Endodermal cell (in vitro differentiated cells): ENCODE data around the gene SORCS1. TPM values are rescaled to one million over a fixed set of nuclear protein-coding genes. Genes with fewer than 3 reads are reported as not detected.
A peak's percentile ranks its signal among the peaks of the same experiment; 100 is the strongest.

Experiments used
- DNase-seq: peaks from one replicate; pipeline ENCODE4 v3.0.0-alpha.2; 2017
- H3K27ac ChIP-seq: 2 replicates; pipeline ENCODE4 v1.5.1; 2013; ENCODE audit warnings: mild to moderate bottlenecking, low read depth, low read length, moderate library complexity
- H3K27me3 ChIP-seq: 2 replicates; pipeline ENCODE4 v1.6.1; 2013; ENCODE audit warnings: mild to moderate bottlenecking, low read length, moderate library complexity; ENCODE audit not compliant: insufficient read depth, control insufficient read depth, poor library complexity, severe bottlenecking
- H3K36me3 ChIP-seq: 2 replicates; pipeline ENCODE4 v1.7.0; 2013; ENCODE audit warnings: mild to moderate bottlenecking, low read length, moderate library complexity; ENCODE audit not compliant: control insufficient read depth, insufficient read depth
- H3K4me1 ChIP-seq: one replicate; pipeline ENCODE4 v1.7.0; 2013; ENCODE audit warnings: low read length; ENCODE audit not compliant: control insufficient read depth, insufficient read depth
- H3K4me3 ChIP-seq: 2 replicates; pipeline ENCODE4 v1.5.1; 2013; ENCODE audit warnings: mild to moderate bottlenecking, low read length, moderate library complexity
- H3K9ac ChIP-seq: 2 replicates; pipeline ENCODE4 v1.6.1; 2013; ENCODE audit warnings: mild to moderate bottlenecking, low read length, moderate library complexity; ENCODE audit not compliant: poor library complexity, severe bottlenecking; ENCODE audit errors: extremely low read depth
- H3K9me3 ChIP-seq: 2 replicates; pipeline ENCODE4 v1.6.1; 2013; ENCODE audit warnings: mild to moderate bottlenecking, low read length, moderate library complexity; ENCODE audit not compliant: control insufficient read depth
- H3K27ac Mint-ChIP-seq: 2 replicates; pipeline ENCODE4 v1.8.0; 2020; ENCODE audit warnings: mixed read lengths
- H3K27me3 Mint-ChIP-seq: 2 replicates; pipeline ENCODE4 v1.8.0; 2021; ENCODE audit warnings: mild to moderate bottlenecking, mixed read lengths; ENCODE audit not compliant: insufficient read depth
- H3K36me3 Mint-ChIP-seq: 2 replicates; pipeline ENCODE4 v1.8.0; 2020; ENCODE audit warnings: low read depth, mixed read lengths
- H3K4me1 Mint-ChIP-seq: 2 replicates; pipeline ENCODE4 v1.8.0; 2020; ENCODE audit warnings: mixed read lengths
- H3K4me3 Mint-ChIP-seq: 2 replicates; pipeline ENCODE4 v1.8.0; 2020; ENCODE audit warnings: mild to moderate bottlenecking, moderate library complexity, mixed read lengths
- H3K9me3 Mint-ChIP-seq: 2 replicates; pipeline ENCODE4 v1.8.0; 2020; ENCODE audit warnings: mild to moderate bottlenecking, mixed read lengths
- CTCF ChIP-seq: fragments of 200-600 bp; sonication (generic); conservative IDR thresholded peaks from 2 replicates; pipeline ENCODE4 v1.5.0; 2021; ENCODE audit warnings: antibody characterized with exemption, mild to moderate bottlenecking
- WGBS, 2 experiments: methylation state at CpG; one replicate each; pipeline versions ENCODE4 v1.1.5 to v1.1.7; 2013; ENCODE audit warnings: missing lambda C conversion rate in 2 of 2, mixed read lengths in 1 of 2; ENCODE audit not compliant: insufficient coverage in 1 of 2, insufficient read length in 1 of 2; 5-methylcytosine and 5-hydroxymethylcytosine counted together
- total RNA-seq, 2 donors: library from RNA; stranded (reverse); fragmentation: NEBNext Ultra II Directional in 1 of 2; extraction: Animal tissue kit (Norgen Biotek cat#: 25700) in 1 of 2; gene quantifications; 2 replicates in 1 of 2; 3 replicates in 1 of 2; pipeline ENCODE4 v1.2.1, GENCODE V29; 2021

The SORCS1 gene
- total RNA-seq, 2 donors from 2014 or later: 57.4 to 79.6 TPM

- Histone ChIP-seq H3K4me3 (no peak overlapping the region), H3K36me3 (peaks cover 30% of the 10 kb centered on the region), H3K27ac (no peak overlapping the region), H3K27me3 (no peaks in the 10 kb centered on the region), H3K9ac (no peak overlapping the region), H3K4me1 (peaks cover 8% of the 10 kb centered on the region), H3K9me3 (no peaks in the 10 kb centered on the region)
- Mint-ChIP-seq H3K36me3 (peaks cover 21% of the 10 kb centered on the region), H3K9me3 (no peaks in the 10 kb centered on the region), H3K4me1 (peaks cover 23% of the 10 kb centered on the region), H3K27me3 (peaks cover 76% of the 10 kb centered on the region), H3K27ac (peak overlapping the region; percentile 37), H3K4me3 (no peak overlapping the region)
- no peak for DNase-seq
- TF ChIP-seq CTCF: no peak
- 76 to 94% methylated on average over 2 to 5 of the region's 5 CpGs for WGBS, 2 experiments
Measured at GRCh38 chr10:106614293-106614692, 550.2 kb downstream of the SORCS1 start.

DNA sequence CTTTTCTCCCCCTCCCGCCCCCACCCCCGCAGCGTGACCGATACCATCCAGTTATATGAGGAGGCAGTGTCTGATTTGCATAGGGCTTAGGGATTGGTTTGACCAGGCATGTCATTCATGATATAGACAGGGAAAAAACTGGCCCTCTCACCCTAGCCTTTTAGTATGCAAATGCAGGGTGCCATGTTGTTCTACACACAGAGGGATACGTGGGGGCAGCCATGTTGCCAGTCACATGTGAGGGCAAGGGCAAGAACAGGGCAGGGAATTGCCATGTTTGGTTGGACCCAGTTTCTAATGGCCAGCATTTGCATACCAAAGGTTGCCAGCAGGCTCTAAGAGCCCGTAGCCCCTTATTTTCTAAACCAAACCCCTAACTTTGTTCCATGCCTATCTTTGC, 552.1 kb downstream of the SORCS1 start:
- Histone ChIP-seq H3K27ac (no peak overlapping the region), H3K27me3 (no peaks in the 10 kb centered on the region), H3K9ac (no peak overlapping the region), H3K4me1 (no peaks in the 10 kb centered on the region), H3K4me3 (no peak overlapping the region), H3K9me3 (no peaks in the 10 kb centered on the region), H3K36me3 (peaks cover 42% of the 10 kb centered on the region)
- H3K27ac Mint-ChIP-seq: no peak overlapping the region
- H3K36me3 Mint-ChIP-seq: peaks cover 32% of the 10 kb centered on the region
- H3K4me1 Mint-ChIP-seq: peaks cover 20% of the 10 kb centered on the region
- DNase-seq: no peak
- H3K27me3 Mint-ChIP-seq: peaks cover 69% of the 10 kb centered on the region
- 91 to 92% methylated on average over 2 to 5 of the region's 6 CpGs for WGBS, 2 experiments
- no peak overlapping the region for H3K4me3 Mint-ChIP-seq
- TF ChIP-seq CTCF: no peak
- H3K9me3 Mint-ChIP-seq: no peaks in the 10 kb centered on the region

DNA sequence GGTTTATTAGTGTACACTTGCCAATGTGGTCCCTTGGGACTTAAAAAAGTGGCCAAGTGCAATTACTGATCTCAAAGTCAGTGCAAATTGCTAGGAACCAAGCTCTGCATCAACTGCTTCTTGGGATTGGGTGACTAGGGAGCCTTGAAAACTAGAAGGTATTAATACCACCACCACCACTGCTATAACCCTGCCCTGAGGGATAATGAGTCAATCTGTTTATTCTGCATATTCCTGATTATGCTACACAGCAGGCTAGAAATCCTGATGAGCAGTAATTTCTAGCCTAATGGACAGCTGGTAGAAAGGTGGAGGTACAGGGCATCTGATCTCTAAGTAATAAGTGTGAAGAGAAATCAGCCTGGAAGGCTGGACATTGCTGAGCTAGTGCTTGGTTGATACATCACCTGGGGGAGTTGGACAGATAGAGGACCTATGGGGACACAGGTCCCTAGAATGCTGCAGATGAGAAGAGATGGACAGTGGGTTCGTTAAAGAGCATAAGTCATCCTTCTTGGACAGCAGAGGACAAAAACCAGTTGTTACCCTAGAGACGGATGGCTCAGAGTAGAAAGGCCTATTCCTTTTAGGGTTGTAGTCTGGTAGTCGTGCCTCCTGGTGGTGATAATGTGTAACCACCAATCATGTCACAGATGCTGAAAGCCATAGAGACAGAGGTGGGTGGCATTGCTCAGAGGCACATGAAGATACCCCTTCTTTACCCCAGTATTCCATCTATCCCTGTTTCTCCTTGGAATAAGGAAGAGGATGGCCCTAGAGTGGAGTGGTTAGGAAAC, 554.8 kb downstream of the SORCS1 start:
- WGBS, 2 experiments: 68 to 100% methylated on average over 1 to 3 of the region's 3 CpGs
- peaks cover 47% of the 10 kb centered on the region for H3K27me3 Mint-ChIP-seq
- peak; percentile 64 for DNase-seq

More for the DNA sequence above, 554.8 kb downstream of the SORCS1 start:
- peak; percentile 76 for TF ChIP-seq CTCF
- Histone ChIP-seq H3K27ac (no peak overlapping the region), H3K9me3 (no peaks in the 10 kb centered on the region), H3K27me3 (no peaks in the 10 kb centered on the region), H3K9ac (no peak overlapping the region), H3K4me1 (peaks cover 4% of the 10 kb centered on the region), H3K36me3 (peaks cover 54% of the 10 kb centered on the region), H3K4me3 (no peak overlapping the region)
- Mint-ChIP-seq H3K4me1 (peaks cover 27% of the 10 kb centered on the region), H3K9me3 (no peaks in the 10 kb centered on the region), H3K4me3 (no peak overlapping the region), H3K27ac (no peak overlapping the region), H3K36me3 (peaks cover 49% of the 10 kb centered on the region)
